ENCODE results near the gene PAK3.

The PAK3 gene

GRCh38 chrX:111129921-111130320 is 33.9 kb downstream of the PAK3 start:
- in situ Hi-C loops (cut with HindIII; ENCODE audit: low sequenced_read_pairs): no loop called here

- in situ Hi-C loops (cut with HindIII; ENCODE audit: low sequenced_read_pairs): no loop called here
These were observed 35.6 kb downstream of the PAK3 start for GRCh38 chrX:111131572-111131971.

DNA sequence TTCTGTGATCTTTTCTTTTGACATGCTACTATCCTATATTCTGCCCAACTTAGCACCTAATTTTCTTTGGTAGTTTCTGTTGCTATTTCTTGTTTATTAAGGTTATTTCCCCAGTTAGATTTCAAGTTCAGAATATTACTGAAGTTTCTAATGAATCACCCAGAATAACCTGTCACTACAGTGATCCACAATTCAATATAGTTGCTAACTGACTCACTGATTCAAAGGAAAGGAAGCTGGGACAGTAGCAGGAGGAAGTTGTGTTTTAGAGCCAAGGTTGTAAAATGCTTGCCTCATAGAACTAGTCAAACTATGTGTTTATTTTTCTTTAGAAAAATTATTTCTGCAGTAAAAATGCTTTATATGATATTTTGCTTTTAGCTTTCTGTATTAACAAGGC is 37.4 kb downstream of the PAK3 start:
- in situ Hi-C loops (cut with HindIII; ENCODE audit: low sequenced_read_pairs): no loop called here

DNA sequence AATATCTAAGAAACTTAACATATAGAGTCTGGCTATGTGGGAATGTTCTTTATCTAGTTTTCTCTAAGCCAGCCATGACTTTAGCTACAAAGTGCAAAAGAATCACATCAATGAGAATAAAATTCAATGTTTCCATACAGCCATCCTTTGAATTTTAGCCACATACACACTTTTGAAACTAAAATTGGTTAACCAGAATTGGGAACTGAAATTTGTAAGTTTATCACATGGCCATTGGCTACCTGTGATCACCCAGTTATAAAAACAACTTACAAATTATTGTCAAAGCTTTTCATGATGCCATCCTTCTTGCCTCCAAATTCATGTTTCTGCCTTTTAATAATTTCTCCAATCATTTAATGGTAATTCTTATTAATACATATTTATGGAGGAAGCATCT is 49.9 kb downstream of the PAK3 start:
- in situ Hi-C loops (cut with HindIII; ENCODE audit: low sequenced_read_pairs): no loop called here

DNA sequence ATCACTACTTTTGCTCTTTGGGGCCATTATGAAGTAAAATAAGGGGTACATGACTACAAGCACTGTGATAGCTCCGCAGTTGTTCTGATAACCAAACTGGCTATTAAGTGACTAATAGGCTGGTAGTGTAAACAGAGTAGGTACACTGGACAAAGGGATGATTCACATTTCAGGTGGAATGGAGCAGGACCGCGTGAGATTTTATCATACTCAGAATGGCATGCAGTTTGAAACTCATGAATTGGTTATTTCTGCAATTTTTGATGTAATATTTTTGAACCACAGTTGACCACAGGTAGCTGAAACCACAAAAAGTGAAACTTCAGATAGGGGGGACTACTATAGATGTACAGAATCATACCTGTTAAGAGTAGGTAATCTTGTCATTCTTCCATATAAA is 55.8 kb downstream of the PAK3 start:
- in situ Hi-C loops (cut with HindIII; ENCODE audit: low sequenced_read_pairs): no loop called here

GRCh38 chrX:111159232-111159631 is 63.2 kb downstream of the PAK3 start:
- in situ Hi-C loops (cut with HindIII; ENCODE audit: low sequenced_read_pairs): no loop called here

DNA sequence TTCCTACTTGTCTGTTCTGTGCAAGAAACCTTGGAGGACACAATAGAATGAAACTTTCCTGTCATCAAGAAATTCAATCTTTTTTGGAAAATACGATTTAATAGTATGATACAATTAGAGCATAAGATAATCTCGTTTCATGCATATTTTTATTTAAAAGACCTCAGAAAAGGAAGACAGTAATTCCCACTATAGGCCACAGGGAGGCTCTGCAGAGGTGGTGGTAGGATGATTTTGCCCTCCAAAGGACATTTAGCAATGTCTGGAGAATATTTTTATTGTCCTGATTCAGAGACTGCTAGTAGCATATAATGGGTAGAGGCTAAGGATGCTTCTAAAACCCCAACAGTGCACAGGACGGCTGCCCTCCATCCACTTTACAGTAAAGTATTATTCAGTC is 68.7 kb downstream of the PAK3 start:
- in situ Hi-C loops (cut with HindIII; ENCODE audit: low sequenced_read_pairs): no loop called here

DNA sequence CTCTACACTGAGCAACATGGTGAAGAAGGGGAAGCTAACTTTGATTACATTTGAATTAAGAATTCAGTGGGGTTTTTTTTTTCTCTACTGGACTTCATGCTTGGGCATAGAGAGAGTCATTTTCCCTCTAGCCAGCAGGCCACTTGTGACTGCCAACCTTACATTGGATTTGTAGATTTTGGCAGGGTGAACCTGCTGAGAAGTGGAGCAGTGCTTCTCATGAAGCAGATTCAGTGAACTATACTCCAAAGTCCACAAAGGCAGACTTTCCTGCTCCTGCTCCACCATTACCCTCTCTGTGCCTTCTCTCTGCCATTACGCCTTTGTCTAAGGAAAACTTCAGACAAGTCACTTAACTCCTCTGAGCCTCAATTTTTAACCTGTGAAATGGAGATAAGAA is 69.9 kb downstream of the PAK3 start:
- in situ Hi-C loops (cut with HindIII; ENCODE audit: low sequenced_read_pairs): no loop called here

- in situ Hi-C loops (cut with HindIII; ENCODE audit: low sequenced_read_pairs): no loop called here
These were observed 71.3 kb downstream of the PAK3 start for GRCh38 chrX:111167334-111167733.

GRCh38 chrX:111168314-111168713 is 72.3 kb downstream of the PAK3 start:
- in situ Hi-C loops (cut with HindIII; ENCODE audit: low sequenced_read_pairs): no loop called here

GRCh38 chrX:111169141-111169540 is 73.2 kb downstream of the PAK3 start:
- in situ Hi-C loops (cut with HindIII; ENCODE audit: low sequenced_read_pairs): no loop called here

GRCh38 chrX:111170017-111170416 is 74.0 kb downstream of the PAK3 start:
- in situ Hi-C loops (cut with HindIII; ENCODE audit: low sequenced_read_pairs): no loop called here

DNA sequence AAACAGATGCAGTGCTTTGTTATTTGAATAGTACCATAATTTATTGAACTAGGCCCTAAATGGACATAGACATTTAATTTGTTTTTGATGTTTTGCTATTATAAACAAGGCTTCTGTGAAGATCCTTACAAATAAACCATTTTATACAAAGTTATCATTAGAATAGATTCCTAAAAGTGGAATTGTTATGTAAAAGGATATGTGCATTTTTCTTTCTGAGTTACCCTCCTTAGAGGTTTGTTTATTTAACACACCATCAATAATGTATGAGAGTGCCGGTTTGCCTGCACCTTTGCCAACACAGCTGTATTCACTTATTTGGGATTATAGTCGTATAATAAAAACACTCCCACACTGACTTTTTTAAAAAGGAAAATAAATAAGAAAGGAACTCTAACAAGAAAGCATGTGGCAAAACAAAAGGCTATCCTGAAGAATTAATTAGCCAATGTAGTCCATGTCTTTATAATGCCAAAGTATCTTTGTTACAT is 84.8 kb downstream of the PAK3 start:
- in situ Hi-C loops (cut with HindIII; ENCODE audit: low sequenced_read_pairs): no loop called here

- in situ Hi-C loops (cut with HindIII; ENCODE audit: low sequenced_read_pairs): no loop called here
These were observed 86.0 kb downstream of the PAK3 start for GRCh38 chrX:111181951-111182350.

GRCh38 chrX:111182997-111183396 is 87.0 kb downstream of the PAK3 start:
- in situ Hi-C loops (cut with HindIII; ENCODE audit: low sequenced_read_pairs): no loop called here

GRCh38 chrX:111191598-111191997 is 95.6 kb downstream of the PAK3 start:
- in situ Hi-C loops (cut with HindIII; ENCODE audit: low sequenced_read_pairs): no loop called here

- in situ Hi-C loops (cut with HindIII; ENCODE audit: low sequenced_read_pairs): no loop called here
These were observed 103.5 kb downstream of the PAK3 start for GRCh38 chrX:111199505-111199904.

DNA sequence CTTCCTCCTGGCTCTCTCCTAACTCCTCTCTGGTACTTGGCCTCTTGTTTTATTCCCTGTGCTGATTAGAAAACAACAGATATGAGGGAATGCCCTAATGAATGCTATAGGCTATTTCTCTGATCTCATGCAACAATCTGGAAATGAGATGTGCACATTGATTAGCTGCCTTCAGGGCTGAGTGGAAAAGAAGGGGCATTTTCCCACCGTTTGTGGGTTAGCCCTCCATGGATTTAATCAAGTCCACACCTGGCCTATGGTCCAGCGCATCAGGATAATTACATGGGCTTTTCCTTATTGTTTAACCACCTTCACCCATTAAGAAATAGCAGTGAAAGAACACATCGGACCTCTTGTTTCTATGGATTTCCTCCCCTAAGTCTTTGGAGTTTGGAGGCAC is 104.3 kb downstream of the PAK3 start:
- in situ Hi-C loops (cut with HindIII; ENCODE audit: low sequenced_read_pairs): no loop called here

- in situ Hi-C loops (cut with HindIII; ENCODE audit: low sequenced_read_pairs): no loop called here
These were observed 111.9 kb downstream of the PAK3 start for GRCh38 chrX:111207851-111208250.

- in situ Hi-C loops (cut with HindIII; ENCODE audit: low sequenced_read_pairs): no loop called here
These were observed 120.4 kb downstream of the PAK3 start for GRCh38 chrX:111216293-111216801.

DNA sequence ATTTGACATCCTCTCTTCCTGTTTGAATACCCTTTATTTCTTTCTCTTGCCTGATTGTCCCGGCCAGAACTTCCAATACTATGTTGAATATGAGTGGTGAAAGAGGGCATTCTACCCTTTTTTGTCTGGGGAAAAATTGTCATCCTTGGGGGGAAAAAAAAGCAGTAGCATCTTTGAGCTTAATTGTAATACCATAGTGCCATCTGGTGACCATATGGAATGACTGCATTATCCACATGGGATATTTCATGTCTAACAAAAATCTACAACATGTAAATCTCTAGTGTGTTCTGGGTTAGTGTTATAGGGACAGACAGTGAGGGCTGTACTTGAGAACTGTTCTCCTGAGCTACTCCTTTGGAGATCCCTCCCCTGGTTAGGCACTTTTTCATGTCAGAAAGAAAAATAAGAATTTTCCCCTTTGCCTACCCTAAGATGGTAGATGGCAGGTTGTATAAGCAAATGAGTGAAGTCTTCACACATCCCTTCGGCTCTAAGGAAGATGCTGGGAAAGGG is 148.3 kb downstream of the PAK3 start:
- in situ Hi-C loops (cut with HindIII; ENCODE audit: low sequenced_read_pairs): no loop called here

DNA sequence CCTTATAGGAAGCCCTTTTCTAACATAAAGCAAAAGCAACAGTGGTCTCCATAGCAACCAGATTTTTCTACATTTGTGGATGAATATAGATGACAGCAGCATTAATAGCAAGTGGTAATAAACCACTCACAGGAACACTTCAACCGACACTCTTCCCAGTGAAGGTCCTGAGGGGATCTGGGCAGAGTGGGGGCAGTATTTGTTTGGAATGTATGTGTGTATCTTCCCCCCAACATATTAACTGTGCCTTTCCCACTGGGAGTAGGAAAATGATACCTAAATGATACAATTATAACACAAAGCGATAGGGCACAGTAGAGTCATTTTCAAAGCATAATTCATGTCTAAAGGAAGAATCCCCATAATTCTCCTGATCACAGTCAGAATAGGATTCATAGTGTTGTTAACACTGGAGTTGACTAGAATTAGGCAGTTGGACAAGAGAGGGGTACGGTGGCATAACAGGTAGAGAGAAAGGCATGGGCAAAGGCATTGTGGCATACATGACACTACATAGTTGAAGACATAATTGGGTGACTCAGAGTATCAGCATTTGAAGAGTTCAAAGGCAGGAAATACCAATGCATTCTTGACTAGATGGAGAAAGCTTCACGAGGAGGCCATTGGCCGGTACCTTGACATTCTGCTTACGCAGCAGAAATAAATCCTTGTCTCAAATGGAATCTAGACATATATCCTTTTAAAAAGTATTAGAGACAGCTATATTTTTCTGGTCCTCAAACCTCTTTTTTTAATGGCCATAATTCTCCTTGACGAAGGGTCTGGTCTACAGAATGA is 159.1 kb downstream of the PAK3 start:
- in situ Hi-C loops (cut with HindIII; ENCODE audit: low sequenced_read_pairs): no loop called here
